Hepatocyte (in vitro differentiated cells): ENCODE results near the gene PPP6R2. TPM values are rescaled to one million over a fixed set of nuclear protein-coding genes. Genes with fewer than 3 reads are reported as not detected.
"Not testable (repeated sequence)": the region's sequence is repeated elsewhere in the genome, so short reads cannot be mapped to it uniquely, and the experiment has no call there.

Source experiments
- DNase-seq: peaks from one replicate; pipeline ENCODE4 v3.0.0-alpha.2; 2016; ENCODE audit warnings: low spot score
- H2AFZ ChIP-seq: fragments of 200-600 bp; sonication (generic); 2 replicates; pipeline ENCODE4 v1.6.0; 2016; ENCODE audit warnings: antibody characterized with exemption, mild to moderate bottlenecking
- H3K27ac ChIP-seq: fragments of 200-600 bp; sonication (generic); 2 replicates; pipeline ENCODE4 v1.5.1; 2016; ENCODE audit warnings: mild to moderate bottlenecking
- H3K27me3 ChIP-seq: fragments of 200-600 bp; sonication (generic); 2 replicates; pipeline ENCODE4 v1.6.1; 2016
- H3K36me3 ChIP-seq: fragments of 200-600 bp; sonication (generic); replicated peaks from 2 replicates; pipeline ENCODE4 v1.5.1; 2016; ENCODE audit warnings: low read depth; ENCODE audit not compliant: insufficient read depth
- H3K4me1 ChIP-seq: fragments of 200-600 bp; sonication (generic); 2 replicates; pipeline ENCODE4 v1.5.1; 2016; ENCODE audit warnings: mild to moderate bottlenecking, moderate library complexity; ENCODE audit not compliant: insufficient read depth
- H3K4me2 ChIP-seq: fragments of 200-600 bp; sonication (generic); 2 replicates; pipeline ENCODE4 v1.6.0; 2016
- H3K4me3 ChIP-seq: fragments of 200-600 bp; sonication (generic); 2 replicates; pipeline ENCODE4 v1.5.1; 2016; ENCODE audit warnings: mild to moderate bottlenecking
- H3K79me2 ChIP-seq: fragments of 200-600 bp; sonication (generic); 2 replicates; pipeline ENCODE4 v1.6.0; 2017; ENCODE audit warnings: mild to moderate bottlenecking
- H3K9me2 ChIP-seq: fragments of 200-600 bp; sonication (generic); replicated peaks from 2 replicates; pipeline ENCODE4 v1.6.0; 2017; ENCODE audit warnings: mild to moderate bottlenecking; ENCODE audit not compliant: insufficient read depth
- H3K9me3 ChIP-seq: fragments of 200-600 bp; sonication (generic); 2 replicates; pipeline ENCODE4 v1.5.1; 2016; ENCODE audit warnings: low read depth, mild to moderate bottlenecking
- H4K20me1 ChIP-seq: fragments of 200-600 bp; sonication (generic); 2 replicates; pipeline ENCODE4 v1.6.0; 2016; ENCODE audit warnings: mild to moderate bottlenecking; ENCODE audit not compliant: insufficient read depth, poor library complexity, severe bottlenecking
- EZH2 ChIP-seq: fragments of 200-600 bp; sonication (generic); IDR thresholded peaks from 2 replicates; pipeline ENCODE4 v1.6.1; 2016; ENCODE audit warnings: antibody characterized with exemption, mild to moderate bottlenecking, borderline replicate concordance
- EZH2phosphoT487 ChIP-seq: fragments of 200-600 bp; sonication (generic); IDR thresholded peaks from one replicate; pipeline ENCODE4 v1.6.1; 2018; ENCODE audit warnings: antibody characterized with exemption, mild to moderate bottlenecking, low read depth, moderate library complexity; ENCODE audit not compliant: unreplicated experiment, severe bottlenecking
- WGBS: methylation state at CpG from one replicate; pipeline ENCODE4 v1.1.6; 2016; ENCODE audit warnings: low lambda C conversion rate; ENCODE audit errors: missing lambda C conversion rate; 5-methylcytosine and 5-hydroxymethylcytosine counted together
- polyA plus RNA-seq: library from polyadenylated mRNA; unstranded; fragments of >200 nt; fragmentation: Nextera tagmentation; extraction: Ambion mirVana; gene quantifications from 2 replicates; pipeline ENCODE4 v1.2.1, GENCODE V29; 2016
- total RNA-seq: library from RNA; depleted of rRNA; stranded (reverse); fragments of >200 nt; gene quantifications from 2 replicates; pipeline ENCODE4 v1.2.3, GENCODE V29; 2014
- TF ChIP-seq, protein P1 (sequence below): fragments of 200-600 bp; sonication (generic); IDR thresholded peaks from 2 replicates; pipeline ENCODE4 v1.5.1; 2016; ENCODE audit warnings: antibody characterized with exemption, mild to moderate bottlenecking; ENCODE audit not compliant: poor library complexity

Gene PPP6R2
- total and polyA plus RNA-seq, 2 experiments from 2014 or later: 47.0 to 57.9 TPM

DNA sequence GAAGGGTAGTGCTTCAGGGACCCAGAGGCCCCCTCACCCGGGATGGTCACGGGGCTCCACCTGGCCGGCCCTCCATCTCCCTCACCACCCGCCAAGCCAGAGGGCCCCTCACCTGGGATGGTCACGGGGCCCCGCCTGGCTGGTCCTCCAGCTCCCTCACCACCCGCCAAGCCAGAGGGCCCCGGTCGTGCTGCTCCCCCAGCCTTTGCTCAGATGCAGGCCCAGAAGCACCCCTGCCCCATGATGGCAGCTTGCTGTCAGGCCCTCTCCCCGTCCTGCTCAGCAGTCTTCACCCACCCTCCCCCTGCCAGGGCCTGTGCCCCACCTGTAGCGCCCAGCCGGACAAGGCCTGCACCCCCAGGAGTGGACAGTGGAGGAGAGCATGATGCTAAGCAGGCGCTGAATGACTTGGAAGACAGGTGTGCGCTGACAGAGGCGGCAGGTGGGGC is 23.6 kb upstream of the PPP6R2 start:
- H3K36me3 ChIP-seq: no peaks in the 10 kb centered on the region
- WGBS: 96% methylated on average over 12 of the region's 15 CpGs
- no peak overlapping the region for H3K4me2 ChIP-seq
- H3K9me3 ChIP-seq: no peaks in the 10 kb centered on the region
- H2AFZ ChIP-seq: no peak overlapping the region
- no peak for TF ChIP-seq EZH2phosphoT487
- TF ChIP-seq, protein P1, sequence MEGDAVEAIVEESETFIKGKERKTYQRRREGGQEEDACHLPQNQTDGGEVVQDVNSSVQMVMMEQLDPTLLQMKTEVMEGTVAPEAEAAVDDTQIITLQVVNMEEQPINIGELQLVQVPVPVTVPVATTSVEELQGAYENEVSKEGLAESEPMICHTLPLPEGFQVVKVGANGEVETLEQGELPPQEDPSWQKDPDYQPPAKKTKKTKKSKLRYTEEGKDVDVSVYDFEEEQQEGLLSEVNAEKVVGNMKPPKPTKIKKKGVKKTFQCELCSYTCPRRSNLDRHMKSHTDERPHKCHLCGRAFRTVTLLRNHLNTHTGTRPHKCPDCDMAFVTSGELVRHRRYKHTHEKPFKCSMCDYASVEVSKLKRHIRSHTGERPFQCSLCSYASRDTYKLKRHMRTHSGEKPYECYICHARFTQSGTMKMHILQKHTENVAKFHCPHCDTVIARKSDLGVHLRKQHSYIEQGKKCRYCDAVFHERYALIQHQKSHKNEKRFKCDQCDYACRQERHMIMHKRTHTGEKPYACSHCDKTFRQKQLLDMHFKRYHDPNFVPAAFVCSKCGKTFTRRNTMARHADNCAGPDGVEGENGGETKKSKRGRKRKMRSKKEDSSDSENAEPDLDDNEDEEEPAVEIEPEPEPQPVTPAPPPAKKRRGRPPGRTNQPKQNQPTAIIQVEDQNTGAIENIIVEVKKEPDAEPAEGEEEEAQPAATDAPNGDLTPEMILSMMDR: no peak
- TF ChIP-seq EZH2: no peak
- no peaks in the 10 kb centered on the region for H3K27me3 ChIP-seq
- no peak overlapping the region for H3K4me3 ChIP-seq
- no peak overlapping the region for H3K27ac ChIP-seq
- DNase-seq: no peak
- no peaks in the 10 kb centered on the region for H3K4me1 ChIP-seq
- H3K79me2 ChIP-seq: no peaks in the 10 kb centered on the region
- H4K20me1 ChIP-seq: no peaks in the 10 kb centered on the region
- H3K9me2 ChIP-seq: no peaks in the 10 kb centered on the region

DNA sequence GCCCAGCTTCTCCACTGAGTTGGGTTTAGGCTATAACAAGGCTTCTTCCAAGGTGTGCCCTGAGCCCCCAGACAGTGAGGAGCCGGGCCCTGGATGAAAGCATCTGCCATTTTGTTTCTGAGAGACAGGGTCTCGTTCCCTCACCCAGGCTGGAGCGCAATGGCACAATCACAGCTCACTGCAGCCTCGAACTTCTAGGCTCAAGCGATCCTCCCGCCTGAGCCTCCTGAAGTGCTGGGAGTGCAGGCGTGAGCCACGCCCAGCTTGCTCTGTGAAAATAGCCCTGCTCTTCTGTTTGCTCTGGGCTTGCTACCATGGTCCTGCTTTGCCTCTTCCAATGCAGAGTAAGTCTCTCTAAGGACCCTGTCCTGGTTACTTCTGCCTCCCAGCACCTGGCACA is 23.0 kb upstream of the PPP6R2 start:
- H3K4me3 ChIP-seq: no peak overlapping the region
- WGBS: 93% methylated on average over 8 of the region's 8 CpGs
- H3K4me1 ChIP-seq: no peaks in the 10 kb centered on the region
- TF ChIP-seq, protein P1: no peak
- TF ChIP-seq EZH2 (no peak), EZH2phosphoT487 (no peak)
- H3K36me3 ChIP-seq: no peaks in the 10 kb centered on the region
- no peaks in the 10 kb centered on the region for H4K20me1 ChIP-seq
- no peaks in the 10 kb centered on the region for H3K27me3 ChIP-seq
- H3K9me3 ChIP-seq: no peaks in the 10 kb centered on the region
- DNase-seq: no peak
- H3K79me2 ChIP-seq: no peaks in the 10 kb centered on the region
- H3K4me2 ChIP-seq: no peak overlapping the region
- no peak overlapping the region for H2AFZ ChIP-seq
- H3K9me2 ChIP-seq: no peaks in the 10 kb centered on the region
- H3K27ac ChIP-seq: no peak overlapping the region

DNA sequence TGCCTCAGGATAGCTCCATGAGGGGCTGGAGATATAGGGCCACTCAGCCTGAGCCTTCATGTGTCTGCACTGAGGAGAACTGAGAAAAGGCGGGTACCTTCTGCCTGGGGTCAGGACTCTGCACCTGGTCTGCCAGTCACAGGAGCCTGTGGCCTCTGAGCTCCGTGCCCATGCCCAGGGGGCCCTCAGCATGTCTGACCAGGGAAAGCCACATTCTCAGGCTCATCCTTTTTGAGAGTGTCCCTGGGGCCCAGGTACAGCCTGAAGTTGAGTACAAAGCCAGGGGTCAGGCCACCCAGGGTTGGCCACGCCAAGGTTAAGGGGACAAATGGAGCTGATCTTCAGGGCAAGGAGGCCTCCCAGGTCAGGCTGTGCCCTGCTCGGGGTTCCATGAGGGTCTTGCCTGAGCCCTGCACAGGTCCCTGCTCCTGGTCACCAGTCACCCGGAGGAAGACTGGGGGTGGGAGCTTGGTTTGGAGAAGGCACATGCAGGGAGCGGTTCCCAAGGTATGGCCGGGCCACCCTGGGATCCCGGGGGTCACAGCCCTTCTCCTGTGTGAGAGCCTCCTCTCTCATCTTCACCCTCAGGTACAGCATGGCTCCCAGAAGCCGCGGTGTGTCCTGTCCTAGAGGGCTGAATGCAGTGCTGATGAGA is 22.3 kb upstream of the PPP6R2 start:
- no peaks in the 10 kb centered on the region for H3K27me3 ChIP-seq
- H3K4me1 ChIP-seq: no peaks in the 10 kb centered on the region
- no peak for DNase-seq
- no peak overlapping the region for H3K4me3 ChIP-seq
- WGBS: 91% methylated on average over 10 of the region's 10 CpGs
- H3K4me2 ChIP-seq: no peak overlapping the region
- no peaks in the 10 kb centered on the region for H3K9me3 ChIP-seq
- no peaks in the 10 kb centered on the region for H3K79me2 ChIP-seq
- no peaks in the 10 kb centered on the region for H3K9me2 ChIP-seq
- TF ChIP-seq, protein P1: no peak
- no peak for TF ChIP-seq EZH2
- TF ChIP-seq EZH2phosphoT487: no peak
- H2AFZ ChIP-seq: no peak overlapping the region
- no peak overlapping the region for H3K27ac ChIP-seq
- H3K36me3 ChIP-seq: no peaks in the 10 kb centered on the region
- H4K20me1 ChIP-seq: no peaks in the 10 kb centered on the region

DNA sequence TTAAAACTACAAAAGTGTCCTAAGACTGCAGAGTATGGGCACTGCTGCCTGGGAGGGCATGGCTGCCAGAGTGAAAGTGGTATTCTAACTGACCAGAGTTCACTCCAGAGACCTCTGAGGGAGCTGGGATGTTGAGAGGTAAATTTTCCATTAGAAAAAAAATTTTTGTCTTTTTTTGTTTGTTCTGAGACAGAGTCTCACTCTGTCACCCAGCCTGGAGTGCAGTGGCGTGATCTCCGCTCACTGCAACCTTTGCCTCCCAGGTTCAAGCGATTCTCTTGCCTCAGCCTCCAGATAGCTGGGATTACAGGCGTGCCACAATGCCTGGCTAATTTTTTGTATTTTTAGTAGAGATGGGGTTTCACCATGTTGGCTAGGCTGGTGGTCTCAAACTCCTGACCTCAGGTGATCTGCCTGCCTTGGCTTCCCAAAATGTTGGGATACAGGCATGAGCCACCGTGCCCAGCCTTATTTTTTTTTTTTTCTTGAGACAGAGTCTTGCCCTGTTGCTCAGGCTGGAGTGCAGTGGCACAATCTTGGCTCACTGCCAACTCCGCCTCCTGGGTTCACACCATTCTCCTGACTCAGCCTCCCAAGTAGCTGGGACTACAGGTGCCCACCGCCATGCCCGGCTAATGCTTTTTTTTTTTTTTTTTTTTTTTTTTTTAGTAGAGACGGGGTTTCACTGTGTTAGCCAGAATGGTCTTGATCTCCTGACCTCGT is 20.6 kb upstream of the PPP6R2 start:
- H3K9me3 ChIP-seq, H3K4me3 ChIP-seq, H3K79me2 ChIP-seq, H4K20me1 ChIP-seq, DNase-seq, H2AFZ ChIP-seq, H3K9me2 ChIP-seq, H3K27ac ChIP-seq, H3K27me3 ChIP-seq, H3K4me2 ChIP-seq, H3K36me3 ChIP-seq, H3K4me1 ChIP-seq: not testable (repeated sequence)
- 89% methylated on average over 9 of the region's 10 CpGs for whole genome bisulfite sequencing
